Esophagus muscularis mucosa (tissue), 4 donors: ENCODE data around the gene CDC20. TPM values are rescaled to one million over a fixed set of nuclear protein-coding genes. Genes with fewer than 3 reads are reported as not detected.
A peak's percentile ranks its signal among the peaks of the same experiment; 100 is the strongest.

ENCODE experiments used
- DNase-seq: peaks from one replicate; pipeline ENCODE4 v3.0.0-alpha.2; 2017; ENCODE audit errors: extremely low spot score
- H3K27ac ChIP-seq, 4 donors: fragments of 200-600 bp; sonication (generic); replicated peaks in 1 of 4; 1 replicate in 3 of 4; 2 replicates in 1 of 4; pipeline ENCODE4 v1.5.1; 2016 to 2019; ENCODE audit warnings: mild to moderate bottlenecking in 1 of 4
- H3K27me3 ChIP-seq, 4 donors: fragments of 200-600 bp; sonication (generic); one replicate each; pipeline versions ENCODE4 v1.5.1 to v1.6.0; 2016 to 2019
- H3K36me3 ChIP-seq, 4 donors: fragments of 200-600 bp; sonication (generic); one replicate each; pipeline ENCODE4 v1.5.1; 2016 to 2019
- H3K4me1 ChIP-seq, 4 donors: fragments of 200-600 bp; sonication (generic); one replicate each; pipeline ENCODE4 v1.5.1; 2016 to 2019
- H3K4me3 ChIP-seq, 4 donors: fragments of 200-600 bp; sonication (generic); 1 replicate in 2 of 4; 2 replicates in 2 of 4; pipeline ENCODE4 v1.5.1; 2016 to 2019; ENCODE audit warnings: mild to moderate bottlenecking in 4 of 4, moderate library complexity in 1 of 4
- H3K9me3 ChIP-seq, 4 donors: fragments of 200-600 bp; sonication (generic); 1 replicate in 3 of 4; 2 replicates in 1 of 4; pipeline ENCODE4 v1.5.1; 2016 to 2019
- EP300 ChIP-seq: sonication (generic); formaldehyde crosslinking; IDR thresholded peaks from one replicate; pipeline ENCODE4 v1.6.1; 2017; ENCODE audit warnings: antibody characterized with exemption
- POLR2A ChIP-seq: fragments of 450-650 bp; IDR thresholded peaks from one replicate; pipeline ENCODE4 v1.6.1; 2017; ENCODE audit warnings: antibody characterized with exemption, moderate library complexity, mild to moderate bottlenecking, low read depth
- POLR2AphosphoS5 ChIP-seq, 2 donors: sonication (generic); formaldehyde crosslinking; IDR thresholded peaks; one replicate each; pipeline ENCODE4 v1.6.1; 2017; ENCODE audit warnings: antibody characterized with exemption in 2 of 2
- WGBS: methylation state at CpG from one replicate; pipeline ENCODE4 v1.1.5; 2018; 5-methylcytosine and 5-hydroxymethylcytosine counted together
- intact Hi-C: fragments of 100-400 bp; cut with DNase I; formaldehyde crosslinking; loops from one replicate; pipeline ENCODE4 v1.15.1; 2023
- total RNA-seq, 4 donors: library from RNA; depleted of rRNA; stranded (reverse); fragments of >200 nt; gene quantifications; one replicate each; pipeline versions ENCODE4 v1.1.0 to v1.2.1, GENCODE V29; 2016
- TF ChIP-seq, protein P1 (sequence below), 3 experiments: fragments of 200-600 bp in 2 of 3; fragments of 450-650 bp in 1 of 3; sonication (generic) in 2 of 3; IDR thresholded peaks; one replicate each; pipeline ENCODE4 v1.5.1; 2017 to 2019; ENCODE audit warnings: antibody characterized with exemption in 3 of 3, mild to moderate bottlenecking in 2 of 3, moderate library complexity in 1 of 3

The CDC20 gene
- total RNA-seq, 4 donors from 2014 or later = 0.42 to 1.7 TPM; not detected in 2

DNA sequence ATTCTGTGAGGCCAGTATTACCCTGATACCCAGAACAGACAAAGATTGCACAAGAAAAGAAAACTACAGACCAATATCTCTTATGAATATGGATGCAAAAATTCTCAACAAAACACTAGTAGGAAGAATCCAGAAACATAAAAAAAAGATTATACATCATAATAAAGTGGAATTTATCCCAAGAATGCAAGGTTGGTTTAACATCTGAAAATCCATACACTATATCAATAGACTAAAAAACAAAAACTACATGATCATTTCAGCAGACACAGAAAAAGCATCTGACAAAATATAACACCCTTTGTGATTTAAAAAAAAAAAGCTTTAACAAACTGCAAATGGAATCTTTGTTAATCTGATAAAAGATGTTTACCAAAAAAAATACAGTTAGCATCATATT lies 33.4 kb upstream of the CDC20 start:
- Histone ChIP-seq H3K4me1 (peaks cover 0 to 10% (median 6%) of the 10 kb centered on the region in 4 donors), H3K27me3 (no peaks in the 10 kb centered on the region), H3K9me3 (peaks cover 0 to 20% (median 3%) of the 10 kb centered on the region in 4 donors), H3K27ac (no peak overlapping the region), H3K36me3 (peaks cover 0 to 42% (median 4%) of the 10 kb centered on the region in 4 donors), H3K4me3 (no peak overlapping the region)
- intact Hi-C loops = no loop called here
- DNase-seq = no peak
- no peak for TF ChIP-seq EP300
- TF ChIP-seq POLR2AphosphoS5 (IDR thresholded peaks at IDR 0.05) = no peak
- no peak for TF ChIP-seq POLR2A
- TF ChIP-seq, protein P1, sequence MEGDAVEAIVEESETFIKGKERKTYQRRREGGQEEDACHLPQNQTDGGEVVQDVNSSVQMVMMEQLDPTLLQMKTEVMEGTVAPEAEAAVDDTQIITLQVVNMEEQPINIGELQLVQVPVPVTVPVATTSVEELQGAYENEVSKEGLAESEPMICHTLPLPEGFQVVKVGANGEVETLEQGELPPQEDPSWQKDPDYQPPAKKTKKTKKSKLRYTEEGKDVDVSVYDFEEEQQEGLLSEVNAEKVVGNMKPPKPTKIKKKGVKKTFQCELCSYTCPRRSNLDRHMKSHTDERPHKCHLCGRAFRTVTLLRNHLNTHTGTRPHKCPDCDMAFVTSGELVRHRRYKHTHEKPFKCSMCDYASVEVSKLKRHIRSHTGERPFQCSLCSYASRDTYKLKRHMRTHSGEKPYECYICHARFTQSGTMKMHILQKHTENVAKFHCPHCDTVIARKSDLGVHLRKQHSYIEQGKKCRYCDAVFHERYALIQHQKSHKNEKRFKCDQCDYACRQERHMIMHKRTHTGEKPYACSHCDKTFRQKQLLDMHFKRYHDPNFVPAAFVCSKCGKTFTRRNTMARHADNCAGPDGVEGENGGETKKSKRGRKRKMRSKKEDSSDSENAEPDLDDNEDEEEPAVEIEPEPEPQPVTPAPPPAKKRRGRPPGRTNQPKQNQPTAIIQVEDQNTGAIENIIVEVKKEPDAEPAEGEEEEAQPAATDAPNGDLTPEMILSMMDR (IDR thresholded peaks at IDR 0.05) = no peak

DNA sequence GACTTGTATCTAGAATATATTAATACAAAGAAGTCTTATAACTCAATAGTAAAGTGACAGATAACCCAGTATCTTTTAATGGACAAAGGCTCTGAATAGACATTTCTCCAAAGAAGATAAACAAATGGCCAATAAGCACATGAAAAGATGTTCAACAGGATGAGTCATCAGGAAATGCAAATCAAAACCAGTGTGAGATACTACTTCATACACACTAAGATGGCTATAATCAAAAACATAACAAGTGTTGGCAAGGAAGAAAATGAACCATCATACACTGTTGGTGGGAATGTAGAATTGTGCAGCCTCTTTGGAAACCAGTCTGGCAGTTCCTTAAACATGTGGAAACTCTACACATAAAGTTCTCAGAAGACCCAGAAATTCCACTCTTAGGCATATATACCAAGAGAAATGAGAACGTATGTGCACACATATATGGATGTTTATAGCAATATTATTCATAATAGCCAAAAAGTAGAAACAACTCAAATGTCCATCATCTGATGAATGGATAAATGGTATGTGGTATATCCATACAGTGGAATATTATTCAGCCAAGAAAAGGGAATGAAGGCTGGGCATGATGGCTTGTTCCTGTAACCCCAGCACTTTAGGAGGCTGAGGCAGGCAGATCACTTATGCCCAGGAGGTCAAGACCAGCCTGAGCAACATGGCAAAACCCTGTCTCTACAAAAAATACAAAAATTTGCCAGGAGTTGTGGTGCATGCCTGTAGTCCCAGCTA lies 31.1 kb upstream of the CDC20 start:
- DNase-seq = no peak
- Histone ChIP-seq H3K4me3 (no peak overlapping the region), H3K27ac (no peak overlapping the region), H3K27me3 (no peaks in the 10 kb centered on the region), H3K4me1 (peaks cover 0 to 12% (median 10%) of the 10 kb centered on the region in 4 donors), H3K36me3 (peaks cover 0 to 23% (median 2%) of the 10 kb centered on the region in 4 donors), H3K9me3 (peaks cover 0 to 20% (median 3%) of the 10 kb centered on the region in 4 donors)
- TF ChIP-seq POLR2AphosphoS5 (IDR thresholded peaks at IDR 0.05) (no peak), EP300 (no peak), POLR2A (no peak)
- TF ChIP-seq, protein P1 (IDR thresholded peaks at IDR 0.05) = no peak
- 79% methylated on average over 1 of the region's 1 CpG for WGBS
- intact Hi-C loops = no loop called here

DNA sequence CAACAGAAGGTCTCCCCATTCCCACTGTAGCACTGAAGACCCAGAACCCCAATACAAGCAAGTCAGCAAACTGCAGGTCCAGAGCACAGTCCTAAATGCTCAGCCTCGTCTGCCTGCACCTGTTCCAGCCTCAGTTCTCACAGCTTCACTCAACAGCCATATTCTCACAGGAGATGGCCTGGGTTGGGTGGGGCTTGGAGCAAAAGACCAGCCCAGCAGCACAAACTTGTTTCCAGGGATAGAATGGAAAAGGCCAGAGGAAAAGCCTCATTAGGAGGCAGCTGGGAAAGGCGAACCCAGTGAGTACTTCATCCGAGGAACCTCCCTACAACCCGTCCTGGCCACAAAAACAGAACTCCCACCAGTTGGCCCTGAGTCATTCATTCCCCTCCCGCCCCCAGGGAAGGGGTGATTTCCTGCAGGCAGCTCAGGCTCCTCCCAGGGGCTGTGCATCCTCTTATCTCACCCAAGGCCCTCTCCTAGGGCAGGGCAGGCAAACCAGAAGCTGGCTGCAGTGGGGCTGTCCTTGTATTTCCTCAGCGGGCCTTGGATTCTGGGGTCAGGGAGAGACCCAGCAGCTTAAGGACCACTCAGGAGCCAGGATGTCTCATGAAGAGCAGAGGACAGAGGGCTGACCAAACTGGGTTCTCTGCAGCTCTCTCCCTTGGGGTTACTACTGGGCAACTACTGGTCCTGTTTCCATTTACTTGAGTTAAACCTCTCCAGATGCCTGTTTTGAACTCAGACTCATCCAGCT lies 28.6 kb upstream of the CDC20 start:
- peaks cover 0 to 12% (median 10%) of the 10 kb centered on the region in 4 donors for H3K4me1 ChIP-seq
- peaks cover 0 to 13% (median 0%) of the 10 kb centered on the region in 4 donors for H3K9me3 ChIP-seq
- DNase-seq = no peak
- WGBS = 69% methylated on average over 5 of the region's 6 CpGs
- TF ChIP-seq EP300 (no peak), POLR2A (no peak), POLR2AphosphoS5 (IDR thresholded peaks at IDR 0.05) (no peak)
- TF ChIP-seq, protein P1 (IDR thresholded peaks at IDR 0.05) = no peak
- peak overlapping the region in 1 of 4 donors; percentile 18 for H3K27ac ChIP-seq
- H3K27me3 ChIP-seq = no peaks in the 10 kb centered on the region
- H3K36me3 ChIP-seq = no peaks in the 10 kb centered on the region
- intact Hi-C loops = no loop called here
- H3K4me3 ChIP-seq = no peak overlapping the region

DNA sequence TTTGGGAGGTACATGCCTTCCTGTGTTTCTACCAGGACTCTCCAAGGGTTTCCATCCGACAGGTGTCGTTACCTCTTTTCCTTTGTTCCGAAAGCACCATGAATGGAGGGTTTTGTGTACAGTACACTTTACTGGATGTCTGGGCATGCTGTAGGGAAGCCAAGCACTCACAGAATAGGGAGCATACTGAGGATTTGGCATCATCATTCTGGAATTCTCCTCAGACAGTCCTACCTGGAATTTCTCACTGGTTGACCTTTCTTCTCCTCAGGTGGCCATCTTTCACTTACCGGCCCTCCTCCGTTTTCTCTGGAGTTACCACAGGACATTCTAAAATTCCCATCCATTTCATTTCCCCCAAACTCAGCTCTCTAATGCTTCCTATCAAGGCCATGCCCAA lies 27.1 kb upstream of the CDC20 start:
- Histone ChIP-seq H3K4me1 (peaks cover 0 to 12% (median 10%) of the 10 kb centered on the region in 4 donors), H3K36me3 (no peaks in the 10 kb centered on the region), H3K27me3 (no peaks in the 10 kb centered on the region), H3K4me3 (no peak overlapping the region), H3K27ac (no peak overlapping the region), H3K9me3 (peaks cover 0 to 12% (median 0%) of the 10 kb centered on the region in 4 donors)
- WGBS = over 99% methylated on average over 5 of the region's 5 CpGs
- no peak for TF ChIP-seq POLR2AphosphoS5 (IDR thresholded peaks at IDR 0.05)
- TF ChIP-seq EP300 = no peak
- TF ChIP-seq, protein P1 (IDR thresholded peaks at IDR 0.05) = no peak
- TF ChIP-seq POLR2A = no peak
- DNase-seq = no peak
- intact Hi-C loops = no loop called here
